Parathyroid adenoma (tissue), 2 donors: ENCODE data around the gene NFIC.
A peak's percentile ranks its signal among the peaks of the same experiment; 100 is the strongest.

Experiments
- H2AFZ ChIP-seq: fragments of 300-600 bp; sonication (generic); one replicate; pipeline ENCODE4 v1.7.0; 2017; ENCODE audit warnings: antibody characterized with exemption, mild to moderate bottlenecking
- H3K27ac ChIP-seq: fragments of 300-600 bp; sonication (generic); one replicate; pipeline ENCODE4 v1.7.0; 2017
- H3K27me3 ChIP-seq: fragments of 300-600 bp; sonication (generic); one replicate; pipeline ENCODE4 v1.7.0; 2017; ENCODE audit warnings: low read length; ENCODE audit not compliant: control insufficient read depth, insufficient read depth
- H3K36me3 ChIP-seq: fragments of 300-600 bp; sonication (generic); one replicate; pipeline ENCODE4 v1.7.0; 2017; ENCODE audit warnings: low read length; ENCODE audit not compliant: control insufficient read depth, insufficient read depth
- H3K4me1 ChIP-seq: fragments of 300-600 bp; sonication (generic); one replicate; pipeline ENCODE4 v1.7.0; 2017; ENCODE audit warnings: control low read depth
- H3K4me2 ChIP-seq: fragments of 300-600 bp; sonication (generic); one replicate; pipeline ENCODE4 v1.7.0; 2017; ENCODE audit warnings: low read length
- H3K4me3 ChIP-seq: fragments of 300-600 bp; sonication (generic); one replicate; pipeline ENCODE4 v1.7.0; 2017; ENCODE audit warnings: low read depth, low read length
- H3K79me2 ChIP-seq: fragments of 300-600 bp; sonication (generic); one replicate; pipeline ENCODE4 v1.7.0; 2017; ENCODE audit warnings: control low read depth
- H3K9ac ChIP-seq: fragments of 300-600 bp; sonication (generic); one replicate; pipeline ENCODE4 v1.7.0; 2017; ENCODE audit warnings: mild to moderate bottlenecking
- H3K9me3 ChIP-seq: fragments of 300-600 bp; sonication (generic); one replicate; pipeline ENCODE4 v1.7.0; 2017; ENCODE audit warnings: low read length; ENCODE audit not compliant: control insufficient read depth
- TF ChIP-seq, protein P1 (sequence below): fragments of 300-600 bp; sonication (generic); IDR thresholded peaks from one replicate; pipeline ENCODE4 v1.7.0; 2017; ENCODE audit warnings: antibody characterized with exemption, mild to moderate bottlenecking
- donor health status: primary hyperparathyroidism.

NFIC gene

DNA sequence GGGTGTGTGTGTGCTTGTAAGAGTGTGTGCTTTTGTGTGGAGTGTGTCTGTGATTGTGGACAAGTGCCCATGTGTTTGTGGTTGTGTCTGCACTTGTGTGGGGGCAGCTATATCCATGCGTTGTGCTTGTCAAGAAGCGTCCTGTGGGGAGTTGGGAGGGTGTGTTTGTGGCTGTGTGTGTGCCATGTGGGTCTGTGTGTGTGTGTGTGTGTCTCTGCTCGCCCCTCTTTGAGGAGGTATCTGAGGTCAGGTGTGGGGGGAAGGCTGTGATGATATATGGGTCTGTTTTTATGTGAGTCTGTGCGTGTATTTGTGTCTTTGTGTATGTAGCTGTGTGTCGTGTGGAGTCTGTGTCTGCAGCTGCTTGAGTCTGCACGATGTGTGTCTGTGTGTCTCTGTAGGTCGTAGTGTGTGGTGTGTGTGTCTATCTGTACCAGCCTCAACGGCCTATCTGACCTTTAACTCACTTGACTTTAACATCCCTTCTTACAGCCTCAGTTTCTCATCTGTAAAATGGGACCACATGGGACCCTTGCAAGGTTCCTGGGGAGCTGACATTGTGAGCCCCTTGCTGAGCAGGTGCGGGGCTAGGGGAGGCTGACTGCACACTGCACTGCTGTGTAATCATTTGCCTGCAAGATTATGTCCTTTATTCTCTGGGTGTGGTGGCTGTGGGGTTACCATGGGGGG, 4.0 kb upstream of the NFIC start:
- no peak overlapping the region for H3K4me3 ChIP-seq

GRCh38 chr19:3363841-3364500, 2.4 kb upstream of the NFIC start:
- no peak overlapping the region for H3K4me2 ChIP-seq
- no peak overlapping the region for H2AFZ ChIP-seq
- no peaks in the 10 kb centered on the region for H3K36me3 ChIP-seq
- H3K27ac ChIP-seq = no peak overlapping the region
- H3K9ac ChIP-seq = no peak overlapping the region
- no peak overlapping the region for H3K4me3 ChIP-seq
- TF ChIP-seq, protein P1, sequence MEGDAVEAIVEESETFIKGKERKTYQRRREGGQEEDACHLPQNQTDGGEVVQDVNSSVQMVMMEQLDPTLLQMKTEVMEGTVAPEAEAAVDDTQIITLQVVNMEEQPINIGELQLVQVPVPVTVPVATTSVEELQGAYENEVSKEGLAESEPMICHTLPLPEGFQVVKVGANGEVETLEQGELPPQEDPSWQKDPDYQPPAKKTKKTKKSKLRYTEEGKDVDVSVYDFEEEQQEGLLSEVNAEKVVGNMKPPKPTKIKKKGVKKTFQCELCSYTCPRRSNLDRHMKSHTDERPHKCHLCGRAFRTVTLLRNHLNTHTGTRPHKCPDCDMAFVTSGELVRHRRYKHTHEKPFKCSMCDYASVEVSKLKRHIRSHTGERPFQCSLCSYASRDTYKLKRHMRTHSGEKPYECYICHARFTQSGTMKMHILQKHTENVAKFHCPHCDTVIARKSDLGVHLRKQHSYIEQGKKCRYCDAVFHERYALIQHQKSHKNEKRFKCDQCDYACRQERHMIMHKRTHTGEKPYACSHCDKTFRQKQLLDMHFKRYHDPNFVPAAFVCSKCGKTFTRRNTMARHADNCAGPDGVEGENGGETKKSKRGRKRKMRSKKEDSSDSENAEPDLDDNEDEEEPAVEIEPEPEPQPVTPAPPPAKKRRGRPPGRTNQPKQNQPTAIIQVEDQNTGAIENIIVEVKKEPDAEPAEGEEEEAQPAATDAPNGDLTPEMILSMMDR = no peak
- H3K79me2 ChIP-seq = peaks cover 12% of the 10 kb centered on the region
- no peaks in the 10 kb centered on the region for H3K9me3 ChIP-seq
- H3K4me1 ChIP-seq = peaks cover 25% of the 10 kb centered on the region
- no peaks in the 10 kb centered on the region for H3K27me3 ChIP-seq

More for the DNA sequence above, 4.0 kb upstream of the NFIC start:
- Histone ChIP-seq H3K9ac (no peak overlapping the region), H3K79me2 (peaks cover 7% of the 10 kb centered on the region), H3K27ac (no peak overlapping the region), H3K4me1 (peaks cover 13% of the 10 kb centered on the region), H3K9me3 (no peaks in the 10 kb centered on the region), H3K36me3 (no peaks in the 10 kb centered on the region), H3K27me3 (no peaks in the 10 kb centered on the region), H3K4me2 (peak overlapping the region; percentile 31), H2AFZ (no peak overlapping the region)
- TF ChIP-seq, protein P1 = no peak

DNA sequence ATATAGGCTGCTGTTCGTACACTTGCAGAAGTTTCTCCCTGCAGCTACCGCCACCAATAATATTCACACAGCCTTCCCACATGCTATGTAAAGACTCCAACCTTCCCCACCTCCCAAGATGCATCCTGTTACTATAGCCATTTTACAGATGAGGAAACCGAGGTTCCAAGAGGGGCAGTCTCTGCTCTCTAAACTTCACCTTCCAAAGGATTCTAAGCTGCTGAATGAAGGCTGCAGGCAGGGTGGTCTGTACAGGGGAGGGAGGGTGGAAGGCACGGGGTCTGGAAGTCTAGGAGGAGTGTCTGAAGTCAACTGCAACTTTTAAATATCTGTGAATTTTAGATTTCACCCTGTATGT, 1.9 kb upstream of the NFIC start:
- no peak overlapping the region for H3K27ac ChIP-seq
- TF ChIP-seq, protein P1 = no peak
- H2AFZ ChIP-seq = no peak overlapping the region
- H3K4me3 ChIP-seq = no peak overlapping the region
- no peak overlapping the region for H3K4me2 ChIP-seq
- no peaks in the 10 kb centered on the region for H3K27me3 ChIP-seq
- H3K9ac ChIP-seq = no peak overlapping the region
- H3K9me3 ChIP-seq = no peaks in the 10 kb centered on the region
- H3K36me3 ChIP-seq = no peaks in the 10 kb centered on the region
- peaks cover 28% of the 10 kb centered on the region for H3K4me1 ChIP-seq
- H3K79me2 ChIP-seq = peaks cover 12% of the 10 kb centered on the region

DNA sequence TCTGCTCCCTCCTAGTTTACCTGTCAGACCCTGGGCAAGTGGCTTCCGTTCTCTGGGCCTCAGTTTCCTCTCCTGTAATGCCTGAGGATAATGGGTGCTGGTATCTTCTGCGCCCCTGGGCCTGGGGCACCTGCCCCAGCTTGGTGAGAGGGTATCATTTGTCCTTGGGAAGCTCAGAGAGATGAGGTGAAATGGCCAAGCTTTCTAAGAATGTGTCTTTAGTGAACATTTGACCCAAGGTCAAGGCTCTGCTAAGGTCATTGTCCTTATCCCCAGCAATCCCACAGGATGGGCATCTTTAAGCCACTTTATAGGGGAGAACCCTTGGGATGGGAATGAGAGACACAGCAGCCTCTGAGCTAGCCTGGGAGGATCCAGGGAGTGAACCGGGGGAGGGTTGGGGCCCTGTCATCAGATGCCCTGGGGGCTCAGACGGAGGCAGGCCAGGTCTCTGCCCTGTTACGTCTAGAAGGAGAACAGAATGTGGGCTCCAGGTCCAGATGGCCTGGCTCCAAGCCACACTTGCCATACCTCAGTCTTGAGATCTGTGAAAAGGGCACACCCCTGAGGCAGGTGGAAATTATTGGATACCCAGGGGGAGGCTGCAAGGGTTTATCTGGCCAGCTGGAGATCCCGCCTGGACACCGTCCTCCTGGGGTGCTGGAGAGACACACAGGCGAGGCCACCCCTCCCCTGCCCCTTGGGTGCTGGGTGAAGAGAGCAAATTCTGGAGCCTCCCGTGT, 1.1 kb upstream of the NFIC start:
- peaks cover 33% of the 10 kb centered on the region for H3K4me1 ChIP-seq
- H3K4me3 ChIP-seq = peak overlapping the region; percentile 54

More for the DNA sequence above, 1.1 kb upstream of the NFIC start:
- H3K79me2 ChIP-seq = peaks cover 16% of the 10 kb centered on the region
- H3K9ac ChIP-seq = no peak overlapping the region
- TF ChIP-seq, protein P1 = peak; percentile 4
- peak overlapping the region; percentile 84 for H3K27ac ChIP-seq
- H3K9me3 ChIP-seq = no peaks in the 10 kb centered on the region
- H2AFZ ChIP-seq = no peak overlapping the region
- H3K4me2 ChIP-seq = peak overlapping the region; percentile 81
- H3K36me3 ChIP-seq = no peaks in the 10 kb centered on the region
- H3K27me3 ChIP-seq = no peaks in the 10 kb centered on the region
